ENCODE data around the gene VEPH1.
A peak's percentile ranks its signal among the peaks of the same experiment; 100 is the strongest.

Gene VEPH1

DNA sequence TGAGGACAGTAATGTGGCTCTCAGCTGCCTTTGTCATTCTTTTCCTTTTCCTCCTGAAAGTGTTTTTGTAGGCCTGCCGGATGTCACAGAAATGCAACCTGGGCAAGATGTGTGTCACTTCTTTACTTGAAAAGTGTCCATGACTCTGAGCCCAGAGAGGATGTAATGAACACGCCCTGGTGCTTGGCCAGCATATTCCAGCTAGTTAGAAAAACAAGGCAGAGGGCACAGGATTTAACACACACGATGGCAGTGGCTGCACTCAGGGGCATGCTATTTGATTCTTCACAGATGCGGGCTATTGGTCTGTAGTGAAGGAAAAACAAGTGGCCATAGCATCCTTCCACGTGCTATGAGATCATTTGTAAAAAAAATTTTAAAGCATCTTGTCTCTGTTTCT lies 96.8 kb downstream of the VEPH1 start:
- no peak overlapping the region for H3K27ac ChIP-seq
- no peak overlapping the region for H3K4me3 ChIP-seq

DNA sequence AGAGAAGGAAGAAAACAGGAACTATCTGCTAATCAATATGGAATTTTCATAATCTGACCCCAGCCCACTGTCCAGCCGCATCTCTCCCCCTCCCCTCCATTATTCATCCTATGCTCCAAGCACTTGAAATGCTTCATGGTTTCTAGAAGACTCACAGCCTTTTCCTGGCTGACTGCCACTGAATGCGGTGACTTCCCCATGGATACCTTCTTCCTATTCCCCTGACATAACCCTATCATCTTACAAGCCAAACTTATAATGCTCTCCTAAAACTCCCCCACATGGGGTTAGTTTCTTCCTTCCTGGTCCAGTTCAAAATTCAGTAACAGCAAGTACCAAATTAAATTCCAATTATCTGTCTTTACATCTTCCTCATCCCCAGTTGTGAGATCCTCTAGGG lies 97.8 kb downstream of the VEPH1 start:
- Histone ChIP-seq H3K4me3 (no peak overlapping the region), H3K27ac (no peak overlapping the region)

DNA sequence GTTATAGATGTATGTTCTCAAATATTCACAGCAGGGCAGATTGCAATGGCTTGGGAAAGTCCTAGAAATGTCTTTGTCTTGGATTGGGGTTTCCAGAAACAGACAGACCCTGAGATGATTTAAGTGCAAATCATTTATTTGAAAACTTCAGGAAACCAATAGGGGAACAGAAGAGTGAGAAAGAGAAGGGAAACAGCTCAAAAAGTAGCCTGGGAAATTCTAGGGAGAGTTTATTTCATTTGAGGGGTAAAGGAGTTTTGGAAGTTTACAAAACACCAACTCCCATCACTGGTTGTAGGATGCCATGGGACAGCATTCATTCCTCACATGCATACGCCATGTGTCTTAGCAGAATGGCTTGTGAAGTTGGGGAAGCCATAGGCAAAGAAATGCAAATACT lies 98.8 kb downstream of the VEPH1 start:
- Histone ChIP-seq H3K4me3 (no peak overlapping the region), H3K27ac (no peak overlapping the region)

DNA sequence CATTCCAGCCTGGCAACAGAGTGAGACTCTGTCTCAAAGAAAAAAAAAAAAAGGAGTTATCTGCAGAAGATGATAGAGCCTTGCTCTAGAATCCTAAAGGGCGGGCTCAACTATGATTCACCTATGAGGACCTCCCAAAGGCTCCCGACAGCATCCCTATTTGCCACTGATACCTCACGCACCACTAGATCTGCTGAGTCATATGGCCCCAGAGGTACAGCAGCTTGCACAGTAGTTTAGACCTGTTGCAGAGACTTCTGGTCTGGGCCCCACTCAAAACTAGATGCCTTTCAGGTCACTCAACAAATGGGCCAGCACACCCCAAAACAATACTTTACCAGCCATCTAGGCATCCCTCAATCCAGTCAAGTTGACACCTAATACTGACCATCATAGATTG lies 104.6 kb downstream of the VEPH1 start:
- H3K27ac ChIP-seq = no peak overlapping the region
- H3K4me3 ChIP-seq = no peak overlapping the region

DNA sequence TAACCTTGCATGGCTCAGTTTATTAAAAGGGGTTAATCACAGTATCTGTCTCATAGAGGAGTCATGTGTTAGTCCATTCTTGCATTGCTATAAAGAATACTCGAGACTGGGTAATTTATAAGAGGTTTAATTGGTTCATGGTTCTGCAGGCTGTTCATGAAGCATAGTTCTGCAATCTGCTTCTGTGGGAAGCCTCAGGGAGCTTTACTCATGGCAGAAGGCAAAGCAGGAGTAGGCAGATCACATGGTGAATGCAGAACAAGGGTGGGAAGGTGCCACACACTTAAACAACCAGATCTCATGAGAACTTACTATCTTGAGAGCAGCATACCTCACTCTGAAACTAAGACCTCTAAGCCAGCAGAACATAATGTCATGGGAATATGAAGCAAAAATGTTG lies 108.8 kb downstream of the VEPH1 start:
- no peak overlapping the region for H3K27ac ChIP-seq
- no peak overlapping the region for H3K4me3 ChIP-seq

DNA sequence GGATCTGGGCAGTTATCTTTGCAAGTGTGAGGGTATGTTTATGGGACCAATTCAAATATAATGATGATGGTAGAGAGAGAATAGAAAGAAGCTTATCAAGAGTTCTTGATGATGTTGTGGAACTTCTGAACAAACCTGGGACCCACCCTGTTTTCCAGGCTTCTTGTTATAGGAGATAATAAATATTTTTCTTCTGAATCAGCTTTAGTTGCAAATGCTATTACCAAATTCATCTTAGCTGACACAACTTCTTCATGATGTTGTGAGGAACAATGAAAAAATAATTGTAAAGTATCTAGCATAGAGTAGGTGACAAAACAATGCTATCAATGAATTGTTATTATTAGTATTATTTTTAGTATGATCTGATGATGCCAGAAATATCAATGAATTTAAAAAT lies 110.1 kb downstream of the VEPH1 start:
- Histone ChIP-seq H3K4me3 (no peak overlapping the region), H3K27ac (no peak overlapping the region)

DNA sequence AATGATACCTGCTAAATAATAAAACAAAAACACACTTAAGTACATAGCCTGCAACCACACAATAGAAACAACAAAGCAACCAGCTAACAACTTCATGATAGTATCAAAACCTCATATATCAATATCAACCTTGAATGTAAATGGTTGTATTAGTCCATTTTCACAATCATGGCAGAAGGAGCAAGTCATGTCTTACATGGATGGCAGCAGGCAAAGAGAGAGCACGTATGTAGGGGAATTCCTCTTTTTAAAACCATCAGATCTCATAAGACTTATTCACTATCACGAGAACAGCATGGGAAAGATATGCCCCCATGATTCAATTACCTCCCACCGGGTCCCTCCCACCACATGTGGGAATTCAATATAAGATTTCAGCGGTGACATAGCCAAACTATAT lies 111.1 kb downstream of the VEPH1 start:
- Histone ChIP-seq H3K27ac (no peak overlapping the region), H3K4me3 (no peak overlapping the region)

DNA sequence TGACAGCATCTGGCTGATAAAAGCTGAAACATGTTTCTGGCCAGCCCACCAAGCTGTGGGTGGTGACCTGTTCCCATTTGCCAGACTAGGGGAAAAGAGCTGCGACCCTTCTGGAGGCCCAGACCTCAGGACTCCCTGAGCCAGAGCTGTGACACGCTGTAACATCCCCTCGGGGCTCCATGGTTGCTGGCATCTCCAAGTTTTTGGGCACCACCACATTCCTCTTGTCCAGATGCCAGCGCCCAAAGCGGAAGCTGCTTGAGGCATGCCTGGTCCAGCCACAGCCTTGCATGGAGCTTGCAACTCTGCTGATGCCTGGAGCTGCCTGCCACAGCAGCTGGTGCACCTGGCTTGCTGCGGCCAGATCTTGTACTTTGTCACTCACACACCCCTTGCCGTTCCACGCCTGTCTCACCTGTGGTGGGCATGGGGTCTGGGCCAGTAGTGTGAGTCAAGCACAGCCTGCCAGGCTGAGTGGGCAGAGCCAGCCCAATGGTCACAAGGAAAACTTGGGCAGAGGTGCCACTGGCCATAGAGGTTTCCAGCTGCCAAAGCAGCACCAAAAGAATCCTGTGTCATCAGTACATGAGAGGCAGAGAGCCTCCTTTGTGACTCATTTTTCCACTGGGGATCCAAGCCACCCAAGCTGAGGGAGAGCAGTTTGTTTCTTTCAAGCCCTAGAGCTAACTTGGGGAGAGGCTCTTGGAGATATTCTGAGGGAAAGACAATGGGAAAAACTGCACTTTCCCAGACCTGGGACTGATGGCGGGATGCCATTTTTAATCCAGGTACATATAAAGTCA lies 112.3 kb downstream of the VEPH1 start:
- no peak overlapping the region for H3K27ac ChIP-seq
- H3K4me3 ChIP-seq = no peak overlapping the region

DNA sequence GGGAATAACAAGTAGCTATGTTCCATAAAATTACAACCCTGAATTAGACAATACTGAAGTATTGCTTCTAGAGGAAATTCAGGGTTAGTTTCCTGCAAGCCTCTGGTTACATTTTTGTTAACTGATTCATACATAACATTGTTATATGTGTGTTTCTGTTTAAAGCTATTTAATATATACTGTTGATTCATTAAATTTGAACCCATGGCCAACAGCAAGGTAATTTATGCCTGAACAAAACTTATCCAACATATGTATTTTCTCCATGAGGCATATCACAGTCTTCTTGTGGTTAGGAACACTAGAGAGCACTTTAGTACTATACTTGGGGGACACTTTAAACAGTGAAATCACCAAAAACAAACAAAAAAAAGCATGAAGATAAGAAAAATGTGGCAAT lies 114.2 kb downstream of the VEPH1 start:
- no peak overlapping the region for H3K4me3 ChIP-seq
- no peak overlapping the region for H3K27ac ChIP-seq

DNA sequence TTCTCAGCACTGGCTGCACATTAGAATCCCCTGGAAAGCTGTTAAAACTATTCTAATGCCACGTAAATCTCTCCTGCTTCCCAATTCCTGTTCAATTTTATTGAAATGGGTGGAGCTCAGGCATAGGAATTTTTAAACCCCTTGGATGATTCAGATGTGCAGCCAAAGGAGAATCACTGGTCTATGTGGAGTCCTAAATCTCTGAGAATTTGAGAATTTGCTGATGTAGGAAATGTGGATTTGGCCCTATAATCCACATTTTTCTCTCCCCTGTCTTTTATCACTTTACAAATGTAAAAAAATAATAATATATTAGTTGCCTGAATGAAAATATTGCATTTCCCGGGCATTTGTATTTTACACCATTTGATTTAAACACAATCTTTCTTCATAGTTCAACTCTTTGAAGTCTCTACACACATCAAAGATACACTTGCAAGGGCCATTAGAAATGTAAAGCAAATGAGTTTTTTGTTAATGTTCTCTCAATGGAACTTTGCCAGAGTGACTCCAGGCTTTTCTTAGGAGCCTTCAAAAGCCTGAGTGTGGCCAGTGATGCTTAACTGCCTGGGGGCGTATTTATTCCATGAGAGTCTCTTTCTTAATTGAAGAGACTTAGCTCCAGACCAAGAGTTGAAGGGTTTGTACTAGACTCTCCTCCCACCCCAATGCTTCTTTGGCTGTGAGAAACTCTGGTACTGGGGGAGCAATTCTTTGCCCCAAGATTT lies 115.3 kb downstream of the VEPH1 start:
- no peak overlapping the region for H3K4me3 ChIP-seq
- no peak overlapping the region for H3K27ac ChIP-seq

DNA sequence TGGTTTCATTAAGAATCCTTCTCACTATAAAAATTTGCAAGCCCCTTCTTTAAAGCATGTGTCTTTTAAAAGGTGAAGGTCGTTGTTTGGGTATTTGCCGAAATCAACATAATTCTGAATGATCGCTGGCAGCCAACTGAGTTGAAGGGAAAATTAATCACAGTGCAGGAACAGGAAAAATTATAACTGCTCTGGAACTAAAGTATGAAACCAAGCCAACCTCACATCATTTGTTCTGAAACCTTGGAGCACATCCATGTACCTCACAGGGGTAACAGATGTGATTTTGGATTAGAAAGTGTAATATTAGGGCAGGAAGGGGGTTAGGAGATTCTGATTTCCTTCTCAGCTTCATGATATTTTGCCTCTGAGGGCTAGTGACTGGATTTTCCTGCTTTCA lies 118.7 kb downstream of the VEPH1 start:
- H3K27ac ChIP-seq = no peak overlapping the region
- H3K4me3 ChIP-seq = no peak overlapping the region

DNA sequence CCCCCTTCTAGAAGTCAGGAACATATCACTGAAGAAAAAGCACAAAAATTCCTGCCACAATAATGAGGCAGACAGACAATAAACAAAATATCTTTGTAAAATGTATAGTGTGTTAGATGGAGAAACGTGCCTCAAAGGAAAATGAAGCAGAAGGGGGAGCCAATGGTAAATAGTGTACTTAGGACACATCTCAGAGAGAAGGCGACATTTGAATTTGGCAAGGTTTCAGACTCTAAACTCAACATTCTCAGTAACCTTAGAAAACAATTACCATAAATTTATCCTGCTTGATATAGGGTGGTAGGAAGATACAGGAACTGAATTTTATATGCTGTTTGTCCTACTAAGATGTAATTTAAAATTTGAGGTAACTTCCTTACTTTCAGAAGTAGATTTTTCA lies 119.2 kb downstream of the VEPH1 start:
- Histone ChIP-seq H3K27ac (no peak overlapping the region), H3K4me3 (no peak overlapping the region)

DNA sequence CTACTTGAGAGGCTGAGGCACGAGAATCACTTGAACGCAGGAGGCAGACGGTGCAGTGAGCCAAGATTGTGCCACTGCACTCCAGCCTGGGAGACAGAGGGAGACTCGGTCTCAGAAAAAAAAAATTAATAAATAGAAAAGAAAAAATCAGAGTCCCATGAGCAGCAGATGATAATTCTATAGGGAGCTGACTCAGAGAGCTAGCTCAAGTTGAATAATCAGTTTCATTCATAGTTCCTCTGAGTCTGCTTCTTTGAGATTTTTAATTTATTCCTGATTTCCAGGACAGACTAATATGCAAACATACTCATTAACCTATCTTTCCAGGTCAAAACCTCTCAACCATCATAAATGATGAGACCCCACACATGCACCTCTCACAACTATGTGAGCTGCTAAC lies 121.6 kb downstream of the VEPH1 start:
- Histone ChIP-seq H3K4me3 (no peak overlapping the region), H3K27ac (peak overlapping the region in 1 of 21 experiments; percentile 10)

DNA sequence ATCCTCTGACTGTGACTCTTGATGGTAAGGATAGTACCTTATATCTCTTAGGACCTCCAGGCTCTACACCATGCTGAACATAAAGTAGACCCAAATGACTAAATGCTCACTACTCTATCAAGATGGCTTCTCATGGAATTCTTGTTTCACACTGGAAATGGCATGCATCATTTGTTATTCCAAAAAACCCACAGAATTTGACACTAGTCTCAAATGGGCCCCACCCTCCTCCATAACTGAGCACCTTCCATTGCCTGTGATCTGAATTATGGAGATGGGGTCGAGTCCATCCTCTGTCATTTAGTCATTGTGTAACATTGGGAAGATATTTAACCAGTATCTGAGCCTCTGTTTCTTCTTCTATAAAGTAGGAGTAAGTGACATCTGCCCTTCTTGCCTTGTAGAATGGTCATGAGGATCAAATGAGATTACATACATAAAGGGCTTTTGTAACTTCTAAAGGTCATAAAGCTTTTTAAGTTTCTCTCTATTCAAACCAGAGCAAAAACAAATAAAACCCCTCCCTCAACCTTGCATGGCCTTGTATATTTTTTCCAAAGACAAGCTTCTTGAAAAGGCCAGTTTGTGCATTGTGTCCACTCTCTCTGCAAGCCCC lies 123.6 kb downstream of the VEPH1 start:
- no peak overlapping the region for H3K27ac ChIP-seq

DNA sequence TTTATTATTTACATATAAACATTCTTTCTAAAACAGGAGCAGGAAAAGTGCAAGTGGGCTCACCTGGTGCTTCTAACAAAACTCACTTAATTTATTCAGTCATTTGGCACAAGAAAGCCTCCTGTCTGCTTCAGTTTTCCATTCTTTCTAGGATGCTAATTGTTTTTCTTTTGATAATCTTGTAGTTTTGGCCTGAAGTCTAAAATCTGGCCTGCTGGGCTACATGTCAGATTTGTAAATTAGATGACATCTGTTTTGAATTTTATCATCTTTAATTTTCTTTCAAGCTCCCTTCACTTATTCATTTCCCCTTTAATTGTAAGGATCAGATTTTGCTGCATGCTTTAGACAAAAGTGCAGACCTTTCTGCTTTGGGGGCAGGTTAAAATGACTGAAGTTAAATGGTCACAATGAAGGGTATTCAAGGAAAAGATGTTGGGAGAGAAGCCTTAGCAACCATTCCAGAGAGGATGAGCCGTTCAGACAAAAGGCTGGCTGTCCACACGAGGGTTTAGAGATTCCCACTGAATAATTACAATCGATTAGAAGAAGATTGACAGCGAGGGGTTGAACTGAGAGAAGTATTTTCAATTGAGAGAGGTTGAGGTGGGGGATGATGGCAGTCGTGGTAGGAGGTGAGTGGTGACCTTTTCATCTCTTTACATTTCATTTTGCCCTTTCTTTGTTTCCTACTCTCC lies 126.5 kb downstream of the VEPH1 start:
- H3K4me3 ChIP-seq = no peak overlapping the region
- H3K27ac ChIP-seq = no peak overlapping the region

More for the DNA sequence above, 123.6 kb downstream of the VEPH1 start:
- H3K4me3 ChIP-seq = no peak overlapping the region

DNA sequence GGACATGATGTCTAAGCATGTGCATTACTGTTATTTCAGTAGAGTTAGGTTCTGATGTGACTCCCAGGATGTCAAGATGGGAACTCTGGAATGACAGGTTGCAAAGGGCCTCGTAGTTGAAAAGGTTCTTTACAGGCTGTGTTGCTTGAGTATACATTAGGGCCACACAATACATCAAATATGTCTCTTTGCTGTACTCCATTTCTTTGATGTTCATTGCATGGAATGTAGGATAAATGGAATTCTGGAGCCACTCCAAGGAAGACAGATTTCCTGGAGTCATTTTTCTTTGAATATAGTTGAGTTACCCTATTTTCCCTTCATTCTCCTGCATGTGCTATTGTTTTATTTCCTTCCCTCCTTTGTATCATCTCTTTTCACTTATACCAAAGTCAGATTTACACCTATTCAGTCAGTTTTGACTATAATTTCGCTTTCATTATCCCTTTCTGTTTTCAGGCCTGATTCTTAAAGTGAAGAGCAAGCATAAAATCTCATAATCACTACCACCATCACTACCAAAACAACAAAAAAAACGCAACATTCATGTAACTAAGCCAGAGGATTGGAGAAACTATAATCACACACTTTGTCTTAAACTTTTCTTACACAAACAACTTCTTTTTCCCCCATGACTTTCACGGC lies 127.8 kb downstream of the VEPH1 start:
- Histone ChIP-seq H3K27ac (no peak overlapping the region), H3K4me3 (no peak overlapping the region)

DNA sequence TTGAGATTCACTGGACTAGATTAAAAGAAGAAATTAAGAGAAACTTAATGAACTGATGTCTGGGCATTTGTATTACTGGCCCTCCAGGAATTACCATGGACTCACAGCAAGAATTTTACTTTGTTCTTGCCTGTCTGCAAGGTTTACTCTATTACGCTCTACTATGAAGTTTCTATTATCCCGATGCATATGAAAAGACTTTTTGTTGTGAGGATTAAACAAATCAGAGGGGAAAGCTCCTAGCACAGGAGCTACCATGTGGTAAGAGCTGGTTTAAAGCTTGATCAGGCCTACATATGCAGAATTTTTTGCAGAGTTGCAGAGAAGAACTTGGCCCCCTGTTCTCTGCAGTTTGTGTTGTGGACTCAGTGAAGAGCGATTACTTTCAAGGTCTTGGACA lies 128.3 kb downstream of the VEPH1 start:
- no peak overlapping the region for H3K4me3 ChIP-seq
- no peak overlapping the region for H3K27ac ChIP-seq

DNA sequence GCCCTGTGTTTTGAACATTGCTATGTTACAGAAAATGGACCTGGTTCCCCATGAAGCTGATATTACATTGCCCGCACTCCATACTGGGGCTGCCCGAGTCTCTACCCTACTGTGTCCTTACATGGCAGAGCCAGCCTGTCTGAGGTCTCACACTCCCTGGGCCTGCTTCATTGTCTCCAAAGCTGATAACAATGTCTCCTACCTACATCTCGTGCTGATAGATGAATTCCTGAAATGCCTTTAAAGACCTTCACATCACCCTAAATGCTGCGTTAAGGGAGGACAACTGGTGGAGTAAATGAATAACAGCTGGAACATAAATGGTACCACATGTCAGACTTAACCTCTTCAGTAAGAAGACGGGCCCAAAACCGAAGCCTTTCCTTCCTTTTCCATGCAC lies 129.4 kb downstream of the VEPH1 start:
- Histone ChIP-seq H3K4me3 (no peak overlapping the region), H3K27ac (no peak overlapping the region)

DNA sequence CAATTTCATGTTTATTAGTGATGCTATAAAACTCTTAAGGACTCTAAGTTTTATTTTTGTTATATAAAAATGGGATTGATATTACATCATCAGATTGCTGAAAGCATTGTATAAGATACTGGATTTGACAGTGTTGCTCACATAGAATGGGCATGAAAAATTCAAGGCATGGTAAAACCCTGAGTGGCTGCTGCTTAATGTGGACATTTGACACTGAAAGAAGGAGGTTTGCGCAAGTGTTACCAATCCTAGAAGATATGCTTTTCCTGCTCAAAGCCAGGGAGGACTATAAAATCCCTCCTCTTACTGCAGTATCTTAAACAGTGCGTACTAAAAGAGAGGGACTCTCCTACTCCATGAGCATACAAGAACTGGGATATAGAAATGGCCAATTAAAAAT lies 132.3 kb downstream of the VEPH1 start:
- no peak overlapping the region for H3K27ac ChIP-seq
- no peak overlapping the region for H3K4me3 ChIP-seq
